Upper lobe of left lung (tissue), 6 donors: ENCODE data around the gene BCDIN3D. TPM values are rescaled to one million over a fixed set of nuclear protein-coding genes. Genes with fewer than 3 reads are reported as not detected.

Experiments
- ATAC-seq, 2 donors: fragments of 200-7000 bp; cut with Tn5 transposase; one replicate each; pipeline ENCODE4 v1.9.1; 2022; ENCODE audit warnings: mild to moderate bottlenecking in 2 of 2, moderate library complexity in 2 of 2; ENCODE audit not compliant: low FRiP score in 2 of 2
- DNase-seq, 2 donors: peaks; one replicate each; pipeline ENCODE4 v3.0.0-alpha.2; 2019 to 2020
- H3K27ac ChIP-seq, 4 donors: fragments of 200-600 bp; sonication (generic); one replicate each; pipeline ENCODE4 v1.5.1; 2016 to 2019
- H3K27me3 ChIP-seq, 4 donors: fragments of 200-600 bp; sonication (generic); one replicate each; pipeline ENCODE4 v1.5.1; 2017 to 2019
- H3K36me3 ChIP-seq, 4 donors: fragments of 200-600 bp; sonication (generic); one replicate each; pipeline ENCODE4 v1.5.1; 2016 to 2019
- H3K4me1 ChIP-seq, 4 donors: fragments of 200-600 bp; sonication (generic); one replicate each; pipeline ENCODE4 v1.5.1; 2018 to 2019
- H3K4me3 ChIP-seq, 4 donors: fragments of 200-600 bp; sonication (generic); one replicate each; pipeline ENCODE4 v1.5.1; 2017 to 2019; ENCODE audit warnings: mild to moderate bottlenecking in 2 of 4, moderate library complexity in 1 of 4
- H3K9me3 ChIP-seq, 4 donors: fragments of 200-600 bp; sonication (generic); one replicate each; pipeline ENCODE4 v1.5.1; 2018 to 2019
- EP300 ChIP-seq, 4 donors: sonication (generic); formaldehyde crosslinking; IDR thresholded peaks; one replicate each; pipeline ENCODE4 v1.5.1; 2017; ENCODE audit warnings: antibody characterized with exemption in 4 of 4, control low read depth in 2 of 4
- POLR2A ChIP-seq, 4 donors: fragments of 450-650 bp; IDR thresholded peaks; one replicate each; pipeline ENCODE4 v1.5.1; 2016 to 2017; ENCODE audit warnings: antibody characterized with exemption in 4 of 4, mild to moderate bottlenecking in 2 of 4
- POLR2AphosphoS5 ChIP-seq, 2 donors: sonication (generic); formaldehyde crosslinking; IDR thresholded peaks; one replicate each; pipeline ENCODE4 v1.5.1; 2017; ENCODE audit warnings: antibody characterized with exemption in 2 of 2
- WGBS, 2 donors: methylation state at CpG; one replicate each; pipeline ENCODE4 v1.1.5; 2017 to 2018; 5-methylcytosine and 5-hydroxymethylcytosine counted together
- total RNA-seq, 6 donors: library from RNA; depleted of rRNA in 4 of 6; stranded (reverse); fragments of >200 nt in 4 of 6; gene quantifications; one replicate each; pipeline versions ENCODE4 v1.1.0 to v1.2.1, GENCODE V29; 2016 to 2021
- TF ChIP-seq, protein P1 (sequence below), 6 experiments: fragments of 450-650 bp in 4 of 6; fragments of 200-600 bp in 2 of 6; sonication (generic) in 2 of 6; IDR thresholded peaks; one replicate each; pipeline ENCODE4 v1.5.1; 2016 to 2019; ENCODE audit warnings: antibody characterized with exemption in 6 of 6
- donor health status: DM: no; HTN: no; CAD: no; lungs with moderate emphysema.
- donor health status: DM: no; HTN: yes; CAD: no; lungs with severe emphysema.

Gene BCDIN3D
- total RNA-seq, 6 donors from 2014 or later, result 0.44 to 4.9 (median 4.2) TPM

DNA sequence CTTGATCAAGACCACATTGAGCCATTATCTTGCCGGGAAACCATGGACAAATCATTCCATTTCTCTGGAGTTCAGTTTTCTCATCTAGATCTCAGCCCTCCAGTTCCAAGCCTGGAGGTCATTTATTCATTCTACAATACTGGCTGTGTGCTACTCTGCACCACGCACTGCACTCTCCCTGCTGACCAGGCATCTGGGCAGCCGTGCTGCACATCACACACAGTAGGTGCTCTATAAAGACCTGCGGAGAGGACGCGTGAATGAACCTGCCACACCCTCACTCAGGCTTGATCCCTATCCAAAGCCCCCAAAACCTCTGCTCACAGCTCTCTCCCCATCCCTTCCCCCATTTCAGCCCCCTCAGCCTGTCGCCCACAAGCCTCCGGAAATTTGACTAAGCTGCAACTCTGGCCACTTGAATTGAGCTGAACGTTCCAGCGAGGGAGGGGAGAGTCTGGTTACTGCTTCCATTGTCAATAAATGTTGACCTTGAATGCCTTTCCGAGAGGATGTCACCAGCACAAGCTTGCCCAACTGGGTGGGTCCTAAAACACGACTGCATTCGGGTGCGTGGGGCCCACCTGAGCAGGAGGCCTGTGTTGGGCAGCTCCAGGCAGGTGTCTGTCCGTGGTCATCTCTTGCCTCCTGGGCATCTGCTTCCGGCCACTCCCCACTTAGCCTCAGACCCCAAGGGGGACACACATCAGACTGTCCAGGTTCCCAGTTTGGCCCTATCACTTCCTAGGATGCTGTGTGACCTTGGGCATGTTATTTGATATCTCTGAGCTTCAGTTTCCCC, 43.0 kb upstream of the BCDIN3D start:
- WGBS, 2 donors, result 59 to 64% methylated on average over 16 of the region's 16 CpGs
- TF ChIP-seq, protein P1, sequence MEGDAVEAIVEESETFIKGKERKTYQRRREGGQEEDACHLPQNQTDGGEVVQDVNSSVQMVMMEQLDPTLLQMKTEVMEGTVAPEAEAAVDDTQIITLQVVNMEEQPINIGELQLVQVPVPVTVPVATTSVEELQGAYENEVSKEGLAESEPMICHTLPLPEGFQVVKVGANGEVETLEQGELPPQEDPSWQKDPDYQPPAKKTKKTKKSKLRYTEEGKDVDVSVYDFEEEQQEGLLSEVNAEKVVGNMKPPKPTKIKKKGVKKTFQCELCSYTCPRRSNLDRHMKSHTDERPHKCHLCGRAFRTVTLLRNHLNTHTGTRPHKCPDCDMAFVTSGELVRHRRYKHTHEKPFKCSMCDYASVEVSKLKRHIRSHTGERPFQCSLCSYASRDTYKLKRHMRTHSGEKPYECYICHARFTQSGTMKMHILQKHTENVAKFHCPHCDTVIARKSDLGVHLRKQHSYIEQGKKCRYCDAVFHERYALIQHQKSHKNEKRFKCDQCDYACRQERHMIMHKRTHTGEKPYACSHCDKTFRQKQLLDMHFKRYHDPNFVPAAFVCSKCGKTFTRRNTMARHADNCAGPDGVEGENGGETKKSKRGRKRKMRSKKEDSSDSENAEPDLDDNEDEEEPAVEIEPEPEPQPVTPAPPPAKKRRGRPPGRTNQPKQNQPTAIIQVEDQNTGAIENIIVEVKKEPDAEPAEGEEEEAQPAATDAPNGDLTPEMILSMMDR (IDR thresholded peaks at IDR 0.05), result no peak
- TF ChIP-seq POLR2AphosphoS5 (IDR thresholded peaks at IDR 0.05), result no peak
- TF ChIP-seq POLR2A (IDR thresholded peaks at IDR 0.05), result no peak
- TF ChIP-seq EP300 (IDR thresholded peaks at IDR 0.05), result no peak

DNA sequence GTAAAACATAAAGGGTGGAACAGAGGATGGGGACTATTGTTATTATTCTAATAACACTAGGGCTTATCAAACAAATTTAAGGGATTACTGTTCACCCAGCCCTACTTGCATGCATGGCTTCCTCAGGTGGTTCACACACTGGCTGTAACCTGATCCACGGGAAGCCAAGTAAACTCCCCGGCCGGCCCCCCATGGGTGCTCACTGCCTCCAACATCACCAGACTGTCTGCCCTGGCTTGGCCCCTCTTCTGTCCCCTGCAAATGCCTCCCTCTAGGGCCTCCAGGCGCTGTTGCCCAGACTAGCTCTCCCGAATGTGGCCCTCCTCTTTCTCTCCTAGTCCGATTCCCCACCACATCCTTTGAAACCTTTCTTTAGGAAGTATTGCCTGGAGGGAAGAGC, 42.2 kb upstream of the BCDIN3D start:
- Histone ChIP-seq H3K4me3 (no peak overlapping the region), H3K9me3 (no peaks in the 10 kb centered on the region), H3K36me3 (no peaks in the 10 kb centered on the region), H3K27me3 (no peaks in the 10 kb centered on the region), H3K27ac (no peak overlapping the region), H3K4me1 (no peaks in the 10 kb centered on the region)
- DNase-seq (no peak), ATAC-seq (no peak)
- WGBS, 2 donors, result 52 to 66% methylated on average over 6 of the region's 6 CpGs
- TF ChIP-seq EP300 (IDR thresholded peaks at IDR 0.05) (no peak), POLR2A (IDR thresholded peaks at IDR 0.05) (no peak), POLR2AphosphoS5 (IDR thresholded peaks at IDR 0.05) (no peak)
- TF ChIP-seq, protein P1 (IDR thresholded peaks at IDR 0.05), result no peak

More for the DNA sequence above, 43.0 kb upstream of the BCDIN3D start:
- Histone ChIP-seq H3K27me3 (no peaks in the 10 kb centered on the region), H3K36me3 (no peaks in the 10 kb centered on the region), H3K4me3 (no peak overlapping the region), H3K4me1 (no peaks in the 10 kb centered on the region), H3K9me3 (no peaks in the 10 kb centered on the region), H3K27ac (no peak overlapping the region)
- DNase-seq (no peak), ATAC-seq (no peak)

DNA sequence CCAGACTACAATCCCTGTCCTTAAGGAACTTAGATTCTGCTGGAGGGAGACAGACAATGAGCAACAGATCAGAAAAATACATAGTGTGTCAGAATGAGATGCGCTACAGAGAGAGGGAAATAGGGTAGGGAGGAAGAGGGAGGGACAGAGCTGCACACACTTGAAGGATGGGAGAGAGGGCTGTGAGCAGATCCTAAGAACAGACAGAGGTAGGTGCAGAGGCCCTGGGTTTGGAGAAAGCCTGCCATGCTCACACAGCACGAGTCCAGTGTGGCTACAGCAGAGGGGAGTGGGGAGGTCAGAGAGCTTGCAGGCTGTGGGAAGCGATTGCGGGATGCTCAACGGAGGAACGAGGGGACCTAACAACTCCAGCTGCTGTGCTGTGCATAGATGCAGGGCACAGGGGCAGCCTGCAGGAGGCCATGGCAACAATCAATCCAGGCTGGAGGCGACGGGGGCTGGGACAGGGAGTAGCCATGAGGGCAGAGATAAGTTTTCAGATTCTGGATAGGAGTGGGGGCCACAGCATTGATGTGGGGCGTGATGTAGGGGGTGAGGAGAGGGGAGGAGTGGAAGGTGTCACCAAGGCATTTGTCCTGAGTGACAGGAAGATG, 40.1 kb upstream of the BCDIN3D start:
- H3K4me1 ChIP-seq, result no peaks in the 10 kb centered on the region
- DNase-seq (no peak), ATAC-seq (no peak)
- H3K4me3 ChIP-seq, result no peak overlapping the region
- H3K9me3 ChIP-seq, result no peaks in the 10 kb centered on the region
- no peaks in the 10 kb centered on the region for H3K36me3 ChIP-seq
- no peaks in the 10 kb centered on the region for H3K27me3 ChIP-seq
- H3K27ac ChIP-seq, result no peak overlapping the region
- 71 to 78% methylated on average over 9 of the region's 9 CpGs for WGBS, 2 donors
- no peak for TF ChIP-seq POLR2AphosphoS5 (IDR thresholded peaks at IDR 0.05)
- TF ChIP-seq, protein P1 (IDR thresholded peaks at IDR 0.05), result no peak
- TF ChIP-seq EP300 (IDR thresholded peaks at IDR 0.05), result no peak
- TF ChIP-seq POLR2A (IDR thresholded peaks at IDR 0.05), result no peak

DNA sequence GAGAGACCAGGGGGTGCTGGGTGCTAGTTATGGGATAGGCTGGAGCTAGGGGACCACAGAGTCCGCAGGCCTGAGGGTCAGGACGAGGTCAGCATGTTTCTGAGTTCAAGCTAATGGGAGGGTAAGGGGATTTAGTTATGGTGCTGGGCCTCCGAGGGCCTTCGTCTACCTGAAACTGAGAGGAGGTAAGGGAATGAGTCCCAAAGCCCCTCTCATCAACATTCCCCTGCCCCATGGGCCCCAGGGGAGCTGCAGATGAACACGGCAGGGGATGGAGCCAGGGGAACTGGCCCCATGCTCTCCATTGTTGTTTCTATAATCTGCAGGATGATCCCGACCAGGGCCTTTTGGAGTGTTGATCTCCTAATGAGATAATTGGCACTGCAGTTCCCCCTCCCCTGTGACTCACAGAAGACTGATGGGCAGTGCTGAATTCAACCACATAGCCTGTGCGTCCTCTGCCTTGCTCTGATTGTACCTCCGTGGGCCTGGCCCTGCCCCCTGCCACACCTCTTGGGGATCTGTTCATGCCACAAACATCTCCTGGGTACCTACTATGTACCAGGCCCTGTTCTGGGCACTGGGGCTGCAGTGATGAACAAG, 39.4 kb upstream of the BCDIN3D start:
- TF ChIP-seq POLR2AphosphoS5 (IDR thresholded peaks at IDR 0.05) (no peak), POLR2A (IDR thresholded peaks at IDR 0.05) (no peak), EP300 (IDR thresholded peaks at IDR 0.05) (no peak)
- TF ChIP-seq, protein P1 (IDR thresholded peaks at IDR 0.05), result no peak
- Histone ChIP-seq H3K27ac (no peak overlapping the region), H3K4me1 (no peaks in the 10 kb centered on the region), H3K36me3 (no peaks in the 10 kb centered on the region), H3K27me3 (no peaks in the 10 kb centered on the region), H3K9me3 (no peaks in the 10 kb centered on the region), H3K4me3 (no peak overlapping the region)
- ATAC-seq (no peak), DNase-seq (no peak)
- 81 to 86% methylated on average over 8 of the region's 8 CpGs for WGBS, 2 donors
